PFSK-1 (cell line): ENCODE data around the gene AUH.

Experiments used
- FOXP2 ChIP-seq: optimal IDR thresholded peaks from 2 replicates; pipeline ENCODE3; 2011; ENCODE audit warnings: borderline replicate concordance, control low read depth, inconsistent platforms; ENCODE audit not compliant: insufficient read depth; ENCODE audit errors: extremely low read length, extremely low read depth
- POLR2AphosphoS5 ChIP-seq: IDR thresholded peaks from 2 replicates; pipeline ENCODE4 v1.6.1; 2012; ENCODE audit warnings: low read depth, mild to moderate bottlenecking, control low read depth, low read length, moderate library complexity
- REST ChIP-seq, 2 experiments: IDR thresholded peaks; 2 replicates each; pipeline versions ENCODE4 v1.6.1 to v1.8.0; 2011 to 2012; ENCODE audit warnings: low read depth in 2 of 2, low read length in 2 of 2, control low read depth in 1 of 2, inconsistent platforms in 1 of 2, mild to moderate bottlenecking in 1 of 2, moderate library complexity in 1 of 2; ENCODE audit not compliant: insufficient read depth in 1 of 2
- SIN3A ChIP-seq: IDR thresholded peaks from 2 replicates; pipeline ENCODE4 v1.6.1; 2012; ENCODE audit warnings: mild to moderate bottlenecking, low read length, moderate library complexity, borderline replicate concordance; ENCODE audit not compliant: insufficient read depth
- TAF1 ChIP-seq: IDR thresholded peaks from 2 replicates; pipeline ENCODE4 v1.6.1; 2012; ENCODE audit warnings: low read length, control low read depth, borderline replicate concordance; ENCODE audit not compliant: insufficient read depth

AUH gene

GRCh38 chr9:91384954-91385353 lies 23.2 kb upstream of the AUH start:
- no peak for TF ChIP-seq SIN3A
- TF ChIP-seq REST (IDR thresholded peaks at IDR 0.05; ENCODE audit: insufficient read depth in 1 of 2, low read depth in 2 of 2, low read length in 2 of 2), result no peak
- no peak for TF ChIP-seq POLR2AphosphoS5
- TF ChIP-seq FOXP2, result no peak
- no peak for TF ChIP-seq TAF1

- TF ChIP-seq FOXP2 (no peak), POLR2AphosphoS5 (no peak), SIN3A (no peak), REST (IDR thresholded peaks at IDR 0.05; ENCODE audit: insufficient read depth in 1 of 2, low read depth in 2 of 2, low read length in 2 of 2) (no peak), TAF1 (no peak)
Measured at GRCh38 chr9:91383577-91383976, 21.9 kb upstream of the AUH start.

- TF ChIP-seq POLR2AphosphoS5 (no peak), REST (IDR thresholded peaks at IDR 0.05; ENCODE audit: insufficient read depth in 1 of 2, low read depth in 2 of 2, low read length in 2 of 2) (no peak), SIN3A (no peak), FOXP2 (no peak), TAF1 (no peak)
Measured at GRCh38 chr9:91382298-91382697, 20.6 kb upstream of the AUH start.

- TF ChIP-seq FOXP2 (no peak), TAF1 (no peak), SIN3A (no peak), REST (IDR thresholded peaks at IDR 0.05; ENCODE audit: insufficient read depth in 1 of 2, low read depth in 2 of 2, low read length in 2 of 2) (no peak), POLR2AphosphoS5 (no peak)
Measured at GRCh38 chr9:91379426-91379825, 17.7 kb upstream of the AUH start.

GRCh38 chr9:91378695-91379127 lies 17.0 kb upstream of the AUH start:
- TF ChIP-seq TAF1 (no peak), SIN3A (no peak), POLR2AphosphoS5 (no peak), REST (IDR thresholded peaks at IDR 0.05; ENCODE audit: insufficient read depth in 1 of 2, low read depth in 2 of 2, low read length in 2 of 2) (no peak), FOXP2 (no peak)
